Heart right ventricle (tissue), 16 donors: ENCODE measurements around the gene PRSS8. TPM values are rescaled to one million over a fixed set of nuclear protein-coding genes. Genes with fewer than 3 reads are reported as not detected.

Experiments used
- ATAC-seq, 8 donors: fragments of 200-7000 bp; cut with Tn5 transposase; one replicate each; pipeline ENCODE4 v1.9.1; 2020; ENCODE audit warnings: mild to moderate bottlenecking in 8 of 8, moderate library complexity in 8 of 8, moderate number of reproducible peaks in 1 of 8
- DNase-seq, 2 donors: peaks; one replicate each; pipeline ENCODE4 v3.0.0-alpha.2; 2020
- H3K27ac ChIP-seq, 10 donors: fragments of 200-600 bp; sonication (generic) in 2 of 10; one replicate each; pipeline versions ENCODE4 v1.5.0 to v1.8.0; 2020 to 2022; ENCODE audit warnings: mild to moderate bottlenecking in 3 of 10
- H3K27me3 ChIP-seq, 7 donors: fragments of 200-600 bp; one replicate each; pipeline ENCODE4 v1.8.0; 2021 to 2022; ENCODE audit warnings: mild to moderate bottlenecking in 2 of 7
- H3K36me3 ChIP-seq, 9 donors: fragments of 200-600 bp; sonication (generic) in 1 of 9; one replicate each; pipeline versions ENCODE4 v1.5.0 to v1.8.0; 2020 to 2022; ENCODE audit warnings: mild to moderate bottlenecking in 2 of 9
- H3K4me1 ChIP-seq, 9 donors: fragments of 200-600 bp; sonication (generic) in 1 of 9; one replicate each; pipeline versions ENCODE4 v1.5.0 to v1.8.0; 2020 to 2022; ENCODE audit warnings: mild to moderate bottlenecking in 4 of 9
- H3K4me3 ChIP-seq, 10 donors: fragments of 200-600 bp; sonication (generic) in 2 of 10; one replicate each; pipeline versions ENCODE4 v1.5.0 to v1.8.0; 2020 to 2022; ENCODE audit warnings: mild to moderate bottlenecking in 7 of 10, moderate library complexity in 2 of 10
- H3K9me3 ChIP-seq, 11 donors: fragments of 200-600 bp in 10 of 11; sonication (generic) in 2 of 11; one replicate each; pipeline versions ENCODE4 v1.5.0 to v1.8.0; 2013 to 2022; ENCODE audit warnings: mild to moderate bottlenecking in 2 of 11, control low read depth in 1 of 11, moderate library complexity in 1 of 11
- CTCF ChIP-seq, 9 donors: fragments of 200-600 bp; sonication (generic) in 2 of 9; IDR thresholded peaks; one replicate each; pipeline versions ENCODE4 v1.5.0 to v1.8.0; 2021 to 2022; ENCODE audit warnings: antibody characterized with exemption in 9 of 9, mild to moderate bottlenecking in 5 of 9, moderate library complexity in 1 of 9
- WGBS, 2 donors: extraction: QIAGEN DNeasy Blood & Tissue Kit; methylation state at CpG; one replicate each; pipeline ENCODE4 v1.1.7; 2013; ENCODE audit warnings: inconsistent platforms in 1 of 2; 5-methylcytosine and 5-hydroxymethylcytosine counted together
- intact Hi-C, 10 donors: fragments of 100-400 bp; cut with DNase I; formaldehyde crosslinking; loops; one replicate each; pipeline versions ENCODE4 v1.11.1 to v1.14.2; 2022
- polyA plus RNA-seq, 2 donors: library from polyadenylated mRNA; stranded (reverse); fragments of 200-250 nt; gene quantifications; one replicate each; pipeline ENCODE4 v1.2.3, GENCODE V29; 2013
- total RNA-seq, 10 donors: library from RNA; stranded (reverse); fragmentation: NEBNext Ultra II Directional in 3 of 10; extraction: Animal tissue kit (Norgen Biotek cat#: 25700) in 3 of 10; gene quantifications; one replicate each; pipeline versions ENCODE4 v1.2.1 to v1.2.4, GENCODE V29; 2021 to 2023
- donor health status: Arrhythmogenic right ventricular cardiomyopathy.
- donor health status: ischemic (EF 13 %, LVEDD 7.1; RV severe dilation, severe dysfunction).
- donor health status: healthy with polysubstance abuse.
- donor health status: DM: no; HTN: yes; CAD: no.
- donor health status: DM: no; HTN: no; CAD: no.
- donor health status: ischemic (EF 25% LVEDD 6.9; RV normal size, moderate dysfunction).
- donor health status: ischemic (EF 25% LVEDD 5.7; RV mildly dilated, moderate dysfunction).
- donor health status: healthy.
- donor health status: DM: yes; HTN: yes; CAD: no.
- donor health status: Ischemic cardiomyopathy.
- donor health status: ischemic (EF 35%, LVEDD 5.7; RV mildly dilated, moderate dysfunction).
- donor health status: nonischemic (EF 11% LVEDD 7.7; RV severe dilation, severe dysfunction).
- donor health status: DM: yes; HTN: yes; CAD: no.
- donor health status: PGD.
- donor health status: ischemic (EF 29% LVEDD 5.4; RV normal size, mild dysfunction).
- donor health status: nonischemic (EF 23%, LVEDD 6.1; RV moderate dilation, normal function).

The PRSS8 gene
- total and polyA plus RNA-seq, 12 donors: 0.09 to 0.57 (median 0.16) TPM; not detected in 7

- WGBS, 2 donors: 89 to 92% methylated on average over 26 of the region's 26 CpGs
- no peak overlapping the region for H3K27ac ChIP-seq
Measured at GRCh38 chr16:31110106-31111034, 25.2 kb downstream of the PRSS8 start.

GRCh38 chr16:31109622-31110021 lies 25.9 kb downstream of the PRSS8 start:
- Histone ChIP-seq H3K36me3 (peaks cover 0 to 42% (median 30%) of the 10 kb centered on the region in 9 donors), H3K4me3 (peak overlapping the region in 5 of 10 donors; percentile 98 to 100 (median 99)), H3K4me1 (peaks cover 19 to 61% (median 40%) of the 10 kb centered on the region in 9 donors), H3K27me3 (no peaks in the 10 kb centered on the region), H3K27ac (peak overlapping the region in 2 of 10 donors; percentile 98 to 99), H3K9me3 (no peaks in the 10 kb centered on the region)
- WGBS, 2 donors: 91 to 94% methylated on average over 12 of the region's 12 CpGs
- TF ChIP-seq CTCF (IDR thresholded peaks at IDR 0.05): no peak
- intact Hi-C loops: loop anchor here in 6 of 10 donors (2.0 to 10.0 kb wide), 4 partner anchors 33 to 345 kb away; partner anchors contain the start of genes ARMC5 (in 1 of the 6), ZNF646 (in 1 of the 6) and ZNF668 (in 1 of the 6)
- ATAC-seq: no peak
- DNase-seq: no peak

More at GRCh38 chr16:31110106-31111034, 25.2 kb downstream of the PRSS8 start:
- ATAC-seq (no peak), DNase-seq (no peak)
- H3K36me3 ChIP-seq: peaks cover 0 to 42% (median 30%) of the 10 kb centered on the region in 9 donors
- no peak for TF ChIP-seq CTCF (IDR thresholded peaks at IDR 0.05)
- intact Hi-C loops: loop anchor here in 1 of 10 donors (10.0 kb wide), 1 partner anchor 344 kb away; the partner anchor contains the start of gene ARMC5
- peaks cover 19 to 66% (median 40%) of the 10 kb centered on the region in 9 donors for H3K4me1 ChIP-seq
- H3K4me3 ChIP-seq: no peak overlapping the region
- no peaks in the 10 kb centered on the region for H3K27me3 ChIP-seq
- no peaks in the 10 kb centered on the region for H3K9me3 ChIP-seq

GRCh38 chr16:31108794-31109558 lies 26.6 kb downstream of the PRSS8 start:
- ATAC-seq: peak in 1 of 8 donors; percentile 1
- intact Hi-C loops: loop anchor here in 5 of 10 donors (2.0 to 5.0 kb wide), 3 partner anchors 33 to 37 kb away; partner anchors contain the start of genes ZNF646 (in 1 of the 5) and ZNF668 (in 1 of the 5)
- 36 to 38% methylated on average over 53 to 57 of the region's 57 CpGs for WGBS, 2 donors
- H3K36me3 ChIP-seq: peaks cover 0 to 42% (median 30%) of the 10 kb centered on the region in 9 donors
- H3K9me3 ChIP-seq: no peaks in the 10 kb centered on the region
- peak overlapping the region; percentile 81 to 100 (median 98) for H3K4me3 ChIP-seq
- no peaks in the 10 kb centered on the region for H3K27me3 ChIP-seq
- H3K4me1 ChIP-seq: peaks cover 19 to 54% (median 36%) of the 10 kb centered on the region in 9 donors
- H3K27ac ChIP-seq: peak overlapping the region; percentile 85 to 99 (median 96)
- no peak for TF ChIP-seq CTCF (IDR thresholded peaks at IDR 0.05)
- DNase-seq: no peak
